Mammary epithelial cell (primary cell): Measurements from ENCODE around the gene RUNX2.

ENCODE experiments used
- EZH2 ChIP-seq: IDR thresholded peaks from 2 replicates; pipeline ENCODE4 v1.6.1; 2012; ENCODE audit warnings: low read length, inconsistent platforms, borderline replicate concordance
- TF ChIP-seq, protein P1 (sequence below), 2 donors: IDR thresholded peaks in 1 of 2; conservative IDR thresholded peaks in 1 of 2; 2 replicates each; pipeline ENCODE4 v1.5.1; 2011 to 2012; ENCODE audit warnings: inconsistent platforms in 2 of 2, low read length in 2 of 2, mild to moderate bottlenecking in 2 of 2, control low read depth in 1 of 2, low read depth in 1 of 2; ENCODE audit not compliant: insufficient read depth in 1 of 2; ENCODE audit errors: extremely low read depth in 1 of 2

DNA sequence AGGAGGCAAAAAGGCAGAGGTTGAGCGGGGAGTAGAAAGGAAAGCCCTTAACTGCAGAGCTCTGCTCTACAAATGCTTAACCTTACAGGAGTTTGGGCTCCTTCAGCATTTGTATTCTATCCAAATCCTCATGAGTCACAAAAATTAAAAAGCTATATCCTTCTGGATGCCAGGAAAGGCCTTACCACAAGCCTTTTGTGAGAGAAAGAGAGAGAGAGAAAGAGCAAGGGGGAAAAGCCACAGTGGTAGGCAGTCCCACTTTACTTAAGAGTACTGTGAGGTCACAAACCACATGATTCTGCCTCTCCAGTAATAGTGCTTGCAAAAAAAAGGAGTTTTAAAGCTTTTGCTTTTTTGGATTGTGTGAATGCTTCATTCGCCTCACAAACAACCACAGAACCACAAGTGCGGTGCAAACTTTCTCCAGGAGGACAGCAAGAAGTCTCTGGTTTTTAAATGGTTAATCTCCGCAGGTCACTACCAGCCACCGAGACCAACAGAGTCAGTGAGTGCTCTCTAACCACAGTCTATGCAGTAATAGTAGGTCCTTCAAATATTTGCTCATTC lies at the start of gene RUNX2:
- TF ChIP-seq, protein P1, sequence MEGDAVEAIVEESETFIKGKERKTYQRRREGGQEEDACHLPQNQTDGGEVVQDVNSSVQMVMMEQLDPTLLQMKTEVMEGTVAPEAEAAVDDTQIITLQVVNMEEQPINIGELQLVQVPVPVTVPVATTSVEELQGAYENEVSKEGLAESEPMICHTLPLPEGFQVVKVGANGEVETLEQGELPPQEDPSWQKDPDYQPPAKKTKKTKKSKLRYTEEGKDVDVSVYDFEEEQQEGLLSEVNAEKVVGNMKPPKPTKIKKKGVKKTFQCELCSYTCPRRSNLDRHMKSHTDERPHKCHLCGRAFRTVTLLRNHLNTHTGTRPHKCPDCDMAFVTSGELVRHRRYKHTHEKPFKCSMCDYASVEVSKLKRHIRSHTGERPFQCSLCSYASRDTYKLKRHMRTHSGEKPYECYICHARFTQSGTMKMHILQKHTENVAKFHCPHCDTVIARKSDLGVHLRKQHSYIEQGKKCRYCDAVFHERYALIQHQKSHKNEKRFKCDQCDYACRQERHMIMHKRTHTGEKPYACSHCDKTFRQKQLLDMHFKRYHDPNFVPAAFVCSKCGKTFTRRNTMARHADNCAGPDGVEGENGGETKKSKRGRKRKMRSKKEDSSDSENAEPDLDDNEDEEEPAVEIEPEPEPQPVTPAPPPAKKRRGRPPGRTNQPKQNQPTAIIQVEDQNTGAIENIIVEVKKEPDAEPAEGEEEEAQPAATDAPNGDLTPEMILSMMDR (conservative IDR thresholded peaks at IDR 0.05 in 1 of 2, IDR thresholded peaks at IDR 0.05 in 1 of 2; ENCODE audit: extremely low read depth in 1 of 2, insufficient read depth in 1 of 2, low read depth in 1 of 2, low read length in 2 of 2), result no peak
- TF ChIP-seq EZH2, result no peak
